HCT116 (cell line): ENCODE results near the gene CASP6. TPM values are rescaled to one million over a fixed set of nuclear protein-coding genes. Genes with fewer than 3 reads are reported as not detected.

Source experiments
- ATAC-seq: fragments of 200-7000 bp; cut with Tn5 transposase; 2 replicates; pipeline ENCODE4 v1.9.1; 2020; ENCODE audit warnings: mild to moderate bottlenecking, moderate library complexity
- BruUV-seq: library from RNA; stranded (reverse); fragments of 400-500 nt; replicated peaks from 2 replicates; lab custom pipeline; 2021; lab: Mats Ljungman, UMichigan
- CTCF ChIA-PET: fragments of 300-600 bp; sonication (Branson Sonifier 250); formaldehyde crosslinking; loops from one replicate; lab custom pipeline; 2021; ENCODE audit warnings: antibody characterized with exemption; lab: Charles Lee
- POLR2A ChIA-PET: fragments of 300-600, 350-600 bp; sonication (Branson Sonifier 250); formaldehyde crosslinking; loops from one replicate; lab custom pipeline; 2021; ENCODE audit warnings: antibody characterized with exemption; lab: Charles Lee
- RAD21 ChIA-PET, 2 experiments: fragments of 300-600 bp; sonication (Branson Sonifier 250); formaldehyde crosslinking; loops; one replicate each; lab custom pipeline; 2023; ENCODE audit warnings: low total read pairs in 2 of 2; ENCODE audit not compliant: uncharacterized antibody in 2 of 2, unreplicated experiment in 2 of 2, low non-redundant PET in 1 of 2; lab: Charles Lee
- DNase-seq: peaks from one replicate; pipeline ENCODE4 v3.0.0-alpha.2; 2010; ENCODE audit warnings: low read depth, low spot score
- H2AFZ ChIP-seq: fragments of 200-600 bp; shearing (Covaris generic), sonication (generic); 2 replicates; pipeline ENCODE4 v1.6.1; 2017; ENCODE audit warnings: low read depth, mixed run types, mixed read lengths, antibody characterized with exemption, low read length; ENCODE audit not compliant: poor library complexity, severe bottlenecking
- H3K27ac ChIP-seq: 2 replicates; pipeline ENCODE4 v1.5.1; 2012; ENCODE audit warnings: low read depth, low read length
- H3K27me3 ChIP-seq: fragments of 200-600 bp; sonication (generic); 2 replicates; pipeline ENCODE4 v1.6.1; 2016; ENCODE audit warnings: mixed run types, low read length, mixed read lengths; ENCODE audit not compliant: insufficient read depth
- H3K36me3 ChIP-seq, 2 experiments: fragments of 200-500 bp in 1 of 2; fragments of 200-600 bp in 1 of 2; sonication (Bioruptor generic) in 1 of 2; sonication (generic) in 1 of 2; 2 replicates each; pipeline versions ENCODE4 v1.5.1 to v1.6.1; 2014 to 2016; ENCODE audit warnings: low read length in 2 of 2, inconsistent platforms in 1 of 2, mixed read lengths in 1 of 2, mixed run types in 1 of 2; ENCODE audit not compliant: insufficient read depth in 2 of 2, control insufficient read depth in 1 of 2
- H3K4me1 ChIP-seq, 2 experiments: fragments of 200-600 bp in 1 of 2; sonication (generic) in 1 of 2; 2 replicates each; pipeline versions ENCODE4 v1.5.1 to v1.6.1; 2012 to 2017; ENCODE audit warnings: low read length in 2 of 2, inconsistent platforms in 1 of 2, mild to moderate bottlenecking in 1 of 2, mixed read lengths in 1 of 2, mixed run types in 1 of 2, moderate library complexity in 1 of 2; ENCODE audit not compliant: insufficient read depth in 2 of 2, control insufficient read depth in 1 of 2
- H3K4me2 ChIP-seq: fragments of 200-600 bp; sonication (generic); 2 replicates; pipeline ENCODE4 v1.6.1; 2017; ENCODE audit warnings: mixed run types, low read length, mixed read lengths
- H3K4me3 ChIP-seq, 2 experiments: fragments of 200-600 bp in 1 of 2; sonication (generic) in 1 of 2; replicated peaks in 1 of 2; 2 replicates each; pipeline ENCODE4 v1.5.1; 2011 to 2016; ENCODE audit warnings: low read length in 2 of 2, control low read depth in 1 of 2, low read depth in 1 of 2, mild to moderate bottlenecking in 1 of 2, mixed read lengths in 1 of 2, mixed run types in 1 of 2
- H3K79me2 ChIP-seq: fragments of 200-600 bp; sonication (generic); 2 replicates; pipeline ENCODE4 v1.6.1; 2017; ENCODE audit warnings: mild to moderate bottlenecking, mixed run types, low read length, moderate library complexity, mixed read lengths; ENCODE audit not compliant: insufficient read depth
- H3K9ac ChIP-seq: fragments of 200-600 bp; sonication (generic); 2 replicates; pipeline ENCODE4 v1.6.1; 2016; ENCODE audit warnings: low read length, mixed read lengths
- H3K9me2 ChIP-seq: fragments of 200-600 bp; sonication (generic), shearing (Covaris generic); 2 replicates; pipeline ENCODE4 v1.6.1; 2017; ENCODE audit warnings: mixed run types, mild to moderate bottlenecking, moderate library complexity; ENCODE audit not compliant: insufficient read depth
- H3K9me3 ChIP-seq, 2 experiments: fragments of 200-500 bp in 1 of 2; fragments of 200-600 bp in 1 of 2; sonication (Bioruptor generic) in 1 of 2; sonication (generic) in 1 of 2; 2 replicates each; pipeline ENCODE4 v1.6.1; 2014 to 2017; ENCODE audit warnings: low read length in 2 of 2, mixed read lengths in 2 of 2, inconsistent platforms in 1 of 2, low read depth in 1 of 2, mild to moderate bottlenecking in 1 of 2, mixed run types in 1 of 2, moderate library complexity in 1 of 2; ENCODE audit not compliant: control insufficient read depth in 1 of 2, insufficient read depth in 1 of 2
- H4K20me1 ChIP-seq: fragments of 200-600 bp; sonication (generic), shearing (Covaris generic); 2 replicates; pipeline ENCODE4 v1.6.1; 2017; ENCODE audit warnings: mixed run types, mild to moderate bottlenecking, moderate library complexity; ENCODE audit not compliant: insufficient read depth
- ATF3 ChIP-seq: IDR thresholded peaks from 2 replicates; pipeline ENCODE4 v1.6.1; 2012
- CBX3 ChIP-seq: IDR thresholded peaks from 2 replicates; pipeline ENCODE4 v1.6.1; 2012; ENCODE audit warnings: low read depth
- CTCF ChIP-seq, 3 experiments: fragments of 200-600 bp in 1 of 3; sonication (generic) in 1 of 3; IDR thresholded peaks in 2 of 3; conservative IDR thresholded peaks in 1 of 3; 2 replicates each; pipeline ENCODE4 v1.5.1; 2012 to 2017; ENCODE audit warnings: low read depth in 2 of 3, low read length in 2 of 3, antibody characterized with exemption in 1 of 3, borderline replicate concordance in 1 of 3, control low read depth in 1 of 3, mild to moderate bottlenecking in 1 of 3, mixed read lengths in 1 of 3, mixed run types in 1 of 3, moderate library complexity in 1 of 3; ENCODE audit not compliant: insufficient read depth in 1 of 3
- EGR1 ChIP-seq: IDR thresholded peaks from 2 replicates; pipeline ENCODE4 v1.6.1; 2012; ENCODE audit warnings: low read depth
- ELF1 ChIP-seq: IDR thresholded peaks from 2 replicates; pipeline ENCODE4 v1.6.1; 2012; ENCODE audit warnings: low read depth, borderline replicate concordance
- EZH2 ChIP-seq: fragments of 200-600 bp; sonication (generic); IDR thresholded peaks from 2 replicates; pipeline ENCODE4 v1.6.1; 2017; ENCODE audit warnings: antibody characterized with exemption, mixed run types
- EZH2phosphoT487 ChIP-seq: fragments of 200-600 bp; IDR thresholded peaks from 2 replicates; pipeline ENCODE4 v1.6.1; 2018; ENCODE audit warnings: antibody characterized with exemption, borderline replicate concordance
- FOSL1 ChIP-seq: IDR thresholded peaks from 2 replicates; pipeline ENCODE4 v1.6.1; 2012; ENCODE audit warnings: low read depth
- JUND ChIP-seq: IDR thresholded peaks from 2 replicates; pipeline ENCODE4 v1.6.1; 2012
- POLR2A ChIP-seq: IDR thresholded peaks from 2 replicates; pipeline ENCODE4 v1.7.0; 2011; ENCODE audit warnings: borderline replicate concordance; ENCODE audit not compliant: insufficient read depth, insufficient read length; ENCODE audit errors: extremely low read depth
- POLR2AphosphoS5 ChIP-seq: IDR thresholded peaks from 2 replicates; pipeline ENCODE4 v1.6.1; 2011; ENCODE audit warnings: mild to moderate bottlenecking, low read depth, low read length, moderate library complexity
- RAD21 ChIP-seq: IDR thresholded peaks from 2 replicates; pipeline ENCODE4 v1.6.1; 2012; ENCODE audit warnings: low read depth, mild to moderate bottlenecking
- REST ChIP-seq: IDR thresholded peaks from 2 replicates; pipeline ENCODE4 v1.6.1; 2012; ENCODE audit warnings: low read depth
- SIN3A ChIP-seq: IDR thresholded peaks from 2 replicates; pipeline ENCODE4 v1.6.1; 2012; ENCODE audit warnings: low read depth
- SRF ChIP-seq: IDR thresholded peaks from 2 replicates; pipeline ENCODE4 v1.6.1; 2012; ENCODE audit warnings: low read depth
- YY1 ChIP-seq: IDR thresholded peaks from 2 replicates; pipeline ENCODE4 v1.6.1; 2011; ENCODE audit warnings: low read length, low read depth, moderate library complexity, mild to moderate bottlenecking; ENCODE audit not compliant: insufficient replicate concordance; ENCODE audit errors: extremely low read depth
- ZFX ChIP-seq: fragments of 450-650 bp; IDR thresholded peaks from 2 replicates; pipeline ENCODE4 v1.6.1; 2017
- ZNF274 ChIP-seq: fragments of 200-500 bp; sonication (Bioruptor generic); IDR thresholded peaks from 2 replicates; pipeline ENCODE4 v1.6.1; 2014; ENCODE audit warnings: mild to moderate bottlenecking, low read depth, low read length, inconsistent platforms
- intact Hi-C: fragments of 100-400 bp; cut with micrococcal nuclease; formaldehyde crosslinking; loops from 2 replicates; pipeline ENCODE4 v1.10.0; 2022
- total RNA-seq: library from RNA; stranded (reverse); gene quantifications from one replicate; pipeline ENCODE4 v1.2.1, GENCODE V29; 2021; ENCODE audit not compliant: unreplicated experiment

CASP6 gene
- total RNA-seq, 1 experiment from 2014 or later: 18.1 TPM

- H3K79me2 ChIP-seq: no peaks in the 10 kb centered on the region
- no peak overlapping the region for H3K4me2 ChIP-seq
- no peaks in the 10 kb centered on the region for H3K9me3 ChIP-seq
- H4K20me1 ChIP-seq: no peaks in the 10 kb centered on the region
- RAD21 ChIA-PET: no interaction called here
- intact Hi-C loops: no loop called here
- no peaks in the 10 kb centered on the region for H3K36me3 ChIP-seq
- H3K9ac ChIP-seq: no peak overlapping the region
- CTCF ChIA-PET: no interaction called here
- no peak overlapping the region for H3K27ac ChIP-seq
- TF ChIP-seq FOSL1: no peak
- TF ChIP-seq POLR2A: no peak
- no peak for TF ChIP-seq ZFX
- TF ChIP-seq CTCF (IDR thresholded peaks at IDR 0.05 in 2 of 3, conservative IDR thresholded peaks at IDR 0.05 in 1 of 3; ENCODE audit: borderline replicate concordance in 1 of 3, insufficient read depth in 1 of 3, low read depth in 2 of 3, low read length in 2 of 3): no peak
- no peak for TF ChIP-seq SIN3A
- TF ChIP-seq EZH2phosphoT487: no peak
- TF ChIP-seq ELF1: no peak
- TF ChIP-seq EGR1: no peak
- no peak for TF ChIP-seq ATF3
- TF ChIP-seq ZNF274: no peak
- TF ChIP-seq CBX3: no peak
- no peak for TF ChIP-seq EZH2
- no peak for TF ChIP-seq SRF
- TF ChIP-seq REST: no peak
- no peak for TF ChIP-seq POLR2AphosphoS5
- no peak for TF ChIP-seq JUND
- no peak for TF ChIP-seq RAD21
- TF ChIP-seq YY1: no peak
- no peaks in the 10 kb centered on the region for H3K27me3 ChIP-seq
- H3K9me2 ChIP-seq: no peaks in the 10 kb centered on the region
- POLR2A ChIA-PET: no interaction called here
- DNase-seq: no peak
- no TSS peak for BruUV-seq
- no peaks in the 10 kb centered on the region for H3K4me1 ChIP-seq
- no peak overlapping the region for H3K4me3 ChIP-seq
- ATAC-seq: no peak
- H2AFZ ChIP-seq: no peak overlapping the region
Measured at GRCh38 chr4:109745830-109746229, 42.6 kb upstream of the CASP6 start.
